Activated CD4-positive, alpha-beta T cell treated with anti-CD3 and anti-CD28 coated beads, Interleukin-2, amount 10 ng/mL, durations not matched to agents 7 days and 5 days (primary cell): Measurements from ENCODE around the gene RLBP1. TPM values are rescaled to one million over a fixed set of nuclear protein-coding genes. Genes with fewer than 3 reads are reported as not detected.

ENCODE experiments used
- CTCF ChIA-PET: fragments of 350-600 bp; sonication (Branson Sonifier 250); formaldehyde crosslinking; loops from one replicate; lab custom pipeline; 2021; ENCODE audit warnings: antibody characterized with exemption; lab: Charles Lee
- POLR2A ChIA-PET: fragments of 350-600 bp; sonication (Branson Sonifier 250); formaldehyde crosslinking; loops from one replicate; lab custom pipeline; 2021; ENCODE audit warnings: antibody characterized with exemption; lab: Charles Lee
- DNase-seq: peaks from one replicate; pipeline ENCODE4 v3.0.0-alpha.2; 2020
- H3K27ac Mint-ChIP-seq: one replicate; pipeline ENCODE4 v1.8.0; 2021; ENCODE audit warnings: mild to moderate bottlenecking, moderate library complexity, mixed read lengths
- H3K27me3 Mint-ChIP-seq: one replicate; pipeline ENCODE4 v1.8.0; 2021; ENCODE audit warnings: mixed read lengths
- H3K36me3 Mint-ChIP-seq: one replicate; pipeline ENCODE4 v1.8.0; 2021; ENCODE audit warnings: low read depth, mixed read lengths
- H3K4me1 Mint-ChIP-seq: one replicate; pipeline ENCODE4 v1.8.0; 2021; ENCODE audit warnings: mixed read lengths
- H3K4me3 Mint-ChIP-seq: one replicate; pipeline ENCODE4 v1.8.0; 2021; ENCODE audit warnings: mild to moderate bottlenecking, moderate library complexity, mixed read lengths
- H3K9me3 Mint-ChIP-seq: one replicate; pipeline ENCODE4 v1.8.0; 2021; ENCODE audit warnings: mixed read lengths
- total RNA-seq, 2 experiments: library from RNA; stranded (reverse); gene quantifications; one replicate each; pipeline ENCODE4 v1.2.3, GENCODE V29; 2021

Gene RLBP1
- total RNA-seq, 2 experiments from 2014 or later: not detected

- Mint-ChIP-seq H3K4me3 (no peak overlapping the region), H3K9me3 (no peaks in the 10 kb centered on the region), H3K27me3 (no peaks in the 10 kb centered on the region), H3K27ac (no peak overlapping the region), H3K4me1 (peaks cover 35% of the 10 kb centered on the region), H3K36me3 (peaks cover 13% of the 10 kb centered on the region)
- DNase-seq: no peak
- ChIA-PET POLR2A (no interaction called here), CTCF (no interaction called here)
Observed at GRCh38 chr15:89201465-89202005, 19.8 kb downstream of the RLBP1 start.

GRCh38 chr15:89200182-89200581, 21.2 kb downstream of the RLBP1 start:
- Mint-ChIP-seq H3K27ac (no peak overlapping the region), H3K4me3 (no peak overlapping the region), H3K27me3 (no peaks in the 10 kb centered on the region), H3K36me3 (peaks cover 23% of the 10 kb centered on the region), H3K9me3 (no peaks in the 10 kb centered on the region), H3K4me1 (peaks cover 28% of the 10 kb centered on the region)
- ChIA-PET CTCF (interaction anchor here (0.9 kb wide), 1 partner anchor 296 kb away, joined by 3 read pairs; no protein-coding TSS in a partner anchor), POLR2A (no interaction called here)
- DNase-seq: no peak

GRCh38 chr15:89199746-89200145, 21.6 kb downstream of the RLBP1 start:
- ChIA-PET CTCF (interaction anchor here (0.9 kb wide), 1 partner anchor 295 kb away, joined by 3 read pairs; no protein-coding TSS in a partner anchor), POLR2A (no interaction called here)
- Mint-ChIP-seq H3K36me3 (peaks cover 23% of the 10 kb centered on the region), H3K27me3 (no peaks in the 10 kb centered on the region), H3K9me3 (no peaks in the 10 kb centered on the region), H3K4me1 (peaks cover 25% of the 10 kb centered on the region), H3K27ac (no peak overlapping the region), H3K4me3 (no peak overlapping the region)
- DNase-seq: no peak

- peaks cover 18% of the 10 kb centered on the region for H3K4me1 Mint-ChIP-seq
- no peaks in the 10 kb centered on the region for H3K27me3 Mint-ChIP-seq
- no peak for DNase-seq
- H3K27ac Mint-ChIP-seq: no peak overlapping the region
- CTCF ChIA-PET: interaction anchor here (1.1 kb wide), 2 partner anchors 8 to 10 kb away, joined by 3 read pairs; no protein-coding TSS in a partner anchor
- H3K4me3 Mint-ChIP-seq: no peak overlapping the region
- H3K36me3 Mint-ChIP-seq: peaks cover 25% of the 10 kb centered on the region
- POLR2A ChIA-PET: no interaction called here
- H3K9me3 Mint-ChIP-seq: no peaks in the 10 kb centered on the region
Observed at GRCh38 chr15:89198934-89199333, 22.4 kb downstream of the RLBP1 start.

GRCh38 chr15:89198196-89198595, 23.2 kb downstream of the RLBP1 start:
- Mint-ChIP-seq H3K4me1 (peaks cover 10% of the 10 kb centered on the region), H3K36me3 (peaks cover 28% of the 10 kb centered on the region), H3K27me3 (no peaks in the 10 kb centered on the region), H3K27ac (no peak overlapping the region), H3K4me3 (no peak overlapping the region), H3K9me3 (no peaks in the 10 kb centered on the region)
- ChIA-PET POLR2A (no interaction called here), CTCF (interaction anchor here (0.8 to 1.5 kb wide), 4 partner anchors 8 to 293 kb away, joined by 3 to 5 read pairs (median 3); no protein-coding TSS in a partner anchor)
- no peak for DNase-seq

- Mint-ChIP-seq H3K36me3 (peaks cover 33% of the 10 kb centered on the region), H3K4me3 (no peak overlapping the region), H3K27me3 (no peaks in the 10 kb centered on the region), H3K9me3 (no peaks in the 10 kb centered on the region), H3K4me1 (peaks cover 10% of the 10 kb centered on the region), H3K27ac (no peak overlapping the region)
- DNase-seq: no peak
- CTCF ChIA-PET: interaction anchor here (0.8 to 1.5 kb wide), 3 partner anchors 9 to 292 kb away, joined by 3 to 5 read pairs (median 3); no protein-coding TSS in a partner anchor
- POLR2A ChIA-PET: no interaction called here
Observed at GRCh38 chr15:89197503-89197971, 23.8 kb downstream of the RLBP1 start.

GRCh38 chr15:89196994-89197393, 24.4 kb downstream of the RLBP1 start:
- Mint-ChIP-seq H3K9me3 (no peaks in the 10 kb centered on the region), H3K4me3 (no peak overlapping the region), H3K4me1 (peaks cover 7% of the 10 kb centered on the region), H3K27me3 (no peaks in the 10 kb centered on the region), H3K27ac (no peak overlapping the region), H3K36me3 (peaks cover 32% of the 10 kb centered on the region)
- ChIA-PET CTCF (interaction anchor here (1.0 to 1.5 kb wide), 2 partner anchors 10 to 19 kb away, joined by 3 to 5 read pairs; no protein-coding TSS in a partner anchor), POLR2A (no interaction called here)
- no peak for DNase-seq

GRCh38 chr15:89196241-89196640, 25.1 kb downstream of the RLBP1 start:
- Mint-ChIP-seq H3K4me1 (peaks cover 7% of the 10 kb centered on the region), H3K4me3 (no peak overlapping the region), H3K9me3 (no peaks in the 10 kb centered on the region), H3K36me3 (peaks cover 33% of the 10 kb centered on the region), H3K27ac (no peak overlapping the region), H3K27me3 (no peaks in the 10 kb centered on the region)
- ChIA-PET POLR2A (no interaction called here), CTCF (interaction anchor here (0.6 to 1.2 kb wide), 3 partner anchors 11 to 108 kb away, joined by 3 read pairs; no protein-coding TSS in a partner anchor)
- no peak for DNase-seq

GRCh38 chr15:89195836-89196235, 25.5 kb downstream of the RLBP1 start:
- Mint-ChIP-seq H3K4me1 (peaks cover 7% of the 10 kb centered on the region), H3K9me3 (no peaks in the 10 kb centered on the region), H3K27ac (no peak overlapping the region), H3K36me3 (peaks cover 34% of the 10 kb centered on the region), H3K27me3 (no peaks in the 10 kb centered on the region), H3K4me3 (no peak overlapping the region)
- POLR2A ChIA-PET: no interaction called here
- no peak for DNase-seq
- CTCF ChIA-PET: interaction anchor here (0.6 to 2.0 kb wide), 4 partner anchors 11 to 108 kb away, joined by 3 to 6 read pairs (median 3); no protein-coding TSS in a partner anchor

- Mint-ChIP-seq H3K4me1 (peaks cover 7% of the 10 kb centered on the region), H3K4me3 (no peak overlapping the region), H3K9me3 (no peaks in the 10 kb centered on the region), H3K36me3 (peaks cover 38% of the 10 kb centered on the region), H3K27me3 (no peaks in the 10 kb centered on the region), H3K27ac (no peak overlapping the region)
- ChIA-PET CTCF (interaction anchor here (1.4 to 2.0 kb wide), 3 partner anchors 12 to 23 kb away, joined by 3 to 14 read pairs (median 6); no protein-coding TSS in a partner anchor), POLR2A (no interaction called here)
- no peak for DNase-seq
Observed at GRCh38 chr15:89194608-89195007, 26.8 kb downstream of the RLBP1 start.

GRCh38 chr15:89192766-89193165, 28.6 kb downstream of the RLBP1 start:
- no peaks in the 10 kb centered on the region for H3K9me3 Mint-ChIP-seq
- no peak overlapping the region for H3K27ac Mint-ChIP-seq
- ChIA-PET POLR2A (no interaction called here), CTCF (interaction anchor here (0.7 to 1.5 kb wide), 2 partner anchors 13 to 15 kb away, joined by 3 to 5 read pairs; no protein-coding TSS in a partner anchor)
- H3K27me3 Mint-ChIP-seq: no peaks in the 10 kb centered on the region
- H3K36me3 Mint-ChIP-seq: peaks cover 43% of the 10 kb centered on the region
- no peak for DNase-seq
- H3K4me3 Mint-ChIP-seq: no peak overlapping the region
- peaks cover 7% of the 10 kb centered on the region for H3K4me1 Mint-ChIP-seq

GRCh38 chr15:89192136-89192535, 29.2 kb downstream of the RLBP1 start:
- Mint-ChIP-seq H3K4me1 (peaks cover 4% of the 10 kb centered on the region), H3K36me3 (peaks cover 43% of the 10 kb centered on the region), H3K9me3 (no peaks in the 10 kb centered on the region), H3K4me3 (no peak overlapping the region), H3K27me3 (no peaks in the 10 kb centered on the region), H3K27ac (no peak overlapping the region)
- ChIA-PET CTCF (interaction anchor here (0.8 to 1.5 kb wide), 2 partner anchors 14 kb away, joined by 3 to 5 read pairs; no protein-coding TSS in a partner anchor), POLR2A (no interaction called here)
- no peak for DNase-seq

- Mint-ChIP-seq H3K27ac (no peak overlapping the region), H3K4me1 (no peaks in the 10 kb centered on the region), H3K9me3 (no peaks in the 10 kb centered on the region), H3K27me3 (no peaks in the 10 kb centered on the region), H3K36me3 (peaks cover 26% of the 10 kb centered on the region), H3K4me3 (no peak overlapping the region)
- ChIA-PET CTCF (interaction anchor here (0.7 to 2.5 kb wide), 3 partner anchors 10 to 268 kb away, joined by 3 to 8 read pairs (median 3); no protein-coding TSS in a partner anchor), POLR2A (no interaction called here)
- no peak for DNase-seq
Observed at GRCh38 chr15:89187986-89188514, 33.3 kb downstream of the RLBP1 start.
